Activated CD8-positive, alpha-beta T cell treated with anti-CD3 and anti-CD28 coated beads for 36 hours (primary cell): ENCODE measurements around the gene UBE3C. TPM values are rescaled to one million over a fixed set of nuclear protein-coding genes. Genes with fewer than 3 reads are reported as not detected.

Experiments used
- ATAC-seq: fragments of 200-7000 bp; cut with Tn5 transposase; one replicate; pipeline ENCODE4 v1.10.0; 2021; ENCODE audit warnings: mild to moderate bottlenecking, moderate library complexity
- CTCF ChIA-PET: fragments of 350-600 bp; sonication (Branson Sonifier 250); formaldehyde crosslinking; loops from one replicate; lab custom pipeline; 2021; ENCODE audit warnings: antibody characterized with exemption; lab: Charles Lee
- POLR2A ChIA-PET: fragments of 350-600 bp; sonication (Branson Sonifier 250); formaldehyde crosslinking; loops from one replicate; lab custom pipeline; 2021; ENCODE audit warnings: antibody characterized with exemption; lab: Charles Lee
- DNase-seq: peaks from one replicate; pipeline ENCODE4 v3.0.0-alpha.2; 2020
- H3K27ac Mint-ChIP-seq: one replicate; pipeline ENCODE4 v1.8.0; 2021; ENCODE audit warnings: mild to moderate bottlenecking, mixed read lengths
- H3K27me3 Mint-ChIP-seq: one replicate; pipeline ENCODE4 v1.8.0; 2021; ENCODE audit warnings: mixed read lengths
- H3K36me3 Mint-ChIP-seq: one replicate; pipeline ENCODE4 v1.8.0; 2021; ENCODE audit warnings: low read depth, mixed read lengths
- H3K4me1 Mint-ChIP-seq: one replicate; pipeline ENCODE4 v1.8.0; 2021; ENCODE audit warnings: low read depth, mixed read lengths
- H3K4me3 Mint-ChIP-seq: one replicate; pipeline ENCODE4 v1.8.0; 2021; ENCODE audit warnings: mild to moderate bottlenecking, moderate library complexity, mixed read lengths
- H3K9me3 Mint-ChIP-seq: one replicate; pipeline ENCODE4 v1.8.0; 2021; ENCODE audit warnings: mixed read lengths
- CTCF ChIP-seq: fragments of 200-600 bp; IDR thresholded peaks from one replicate; pipeline ENCODE4 v1.8.0; 2022; ENCODE audit warnings: antibody characterized with exemption, mild to moderate bottlenecking
- intact Hi-C: fragments of 100-400 bp; cut with micrococcal nuclease; formaldehyde crosslinking; loops from one replicate; pipeline ENCODE4 v1.10.0; 2022
- total RNA-seq, 2 experiments: library from RNA; stranded (reverse); gene quantifications; one replicate each; pipeline ENCODE4 v1.2.3, GENCODE V29; 2021

UBE3C gene
- total RNA-seq, 2 experiments from 2014 or later, result 59.0 to 59.6 TPM

- TF ChIP-seq CTCF, result no peak
- H3K4me3 Mint-ChIP-seq, result no peak overlapping the region
- CTCF ChIA-PET, result no interaction called here
- no peaks in the 10 kb centered on the region for H3K9me3 Mint-ChIP-seq
- DNase-seq (no peak), ATAC-seq (no peak)
- H3K27ac Mint-ChIP-seq, result no peak overlapping the region
- H3K27me3 Mint-ChIP-seq, result no peaks in the 10 kb centered on the region
- H3K36me3 Mint-ChIP-seq, result no peaks in the 10 kb centered on the region
- no peaks in the 10 kb centered on the region for H3K4me1 Mint-ChIP-seq
- intact Hi-C loops, result no loop called here
- POLR2A ChIA-PET, result interaction anchor here (0.6 kb wide), 1 partner anchor 330 kb away, joined by 3 read pairs; no protein-coding TSS in a partner anchor
Observed at GRCh38 chr7:157291404-157292080, 152.8 kb downstream of the UBE3C start.

- intact Hi-C loops, result no loop called here
- ATAC-seq, result no peak
- DNase-seq, result no peak
- ChIA-PET POLR2A (interaction anchor here (0.6 kb wide), 1 partner anchor 331 kb away, joined by 3 read pairs; no protein-coding TSS in a partner anchor), CTCF (no interaction called here)
- H3K9me3 Mint-ChIP-seq, result no peaks in the 10 kb centered on the region
- no peaks in the 10 kb centered on the region for H3K4me1 Mint-ChIP-seq
- no peaks in the 10 kb centered on the region for H3K36me3 Mint-ChIP-seq
- H3K27ac Mint-ChIP-seq, result no peak overlapping the region
- H3K4me3 Mint-ChIP-seq, result no peak overlapping the region
- TF ChIP-seq CTCF, result no peak
- no peaks in the 10 kb centered on the region for H3K27me3 Mint-ChIP-seq
Observed at GRCh38 chr7:157292258-157292657, 153.5 kb downstream of the UBE3C start.

- no peak for DNase-seq
- ATAC-seq, result no peak
- Mint-ChIP-seq H3K4me3 (no peak overlapping the region), H3K27me3 (no peaks in the 10 kb centered on the region), H3K36me3 (no peaks in the 10 kb centered on the region), H3K4me1 (no peaks in the 10 kb centered on the region), H3K27ac (no peak overlapping the region), H3K9me3 (no peaks in the 10 kb centered on the region)
- POLR2A ChIA-PET, result interaction anchor here (0.5 kb wide), 1 partner anchor 400 kb away, joined by 3 read pairs; the partner anchor contains the start of gene LMBR1
- CTCF ChIA-PET, result no interaction called here
- no peak for TF ChIP-seq CTCF
- intact Hi-C loops, result no loop called here
Observed at GRCh38 chr7:157292770-157293412, 154.2 kb downstream of the UBE3C start.

GRCh38 chr7:157293413-157293788, 154.7 kb downstream of the UBE3C start:
- Mint-ChIP-seq H3K27me3 (no peaks in the 10 kb centered on the region), H3K4me1 (no peaks in the 10 kb centered on the region), H3K36me3 (no peaks in the 10 kb centered on the region), H3K9me3 (no peaks in the 10 kb centered on the region), H3K27ac (no peak overlapping the region), H3K4me3 (no peak overlapping the region)
- DNase-seq (no peak), ATAC-seq (no peak)
- ChIA-PET CTCF (no interaction called here), POLR2A (no interaction called here)
- intact Hi-C loops, result no loop called here
- TF ChIP-seq CTCF, result no peak

- ChIA-PET POLR2A (no interaction called here), CTCF (no interaction called here)
- no peaks in the 10 kb centered on the region for H3K36me3 Mint-ChIP-seq
- H3K4me1 Mint-ChIP-seq, result peaks cover 8% of the 10 kb centered on the region
- no peak overlapping the region for H3K27ac Mint-ChIP-seq
- TF ChIP-seq CTCF, result no peak
- H3K27me3 Mint-ChIP-seq, result peaks cover 5% of the 10 kb centered on the region
- intact Hi-C loops, result no loop called here
- no peak overlapping the region for H3K4me3 Mint-ChIP-seq
- no peak for DNase-seq
- no peaks in the 10 kb centered on the region for H3K9me3 Mint-ChIP-seq
- ATAC-seq, result no peak
Observed at GRCh38 chr7:157294773-157295172, 156.0 kb downstream of the UBE3C start.
